Neural cell (in vitro differentiated cells): ENCODE results near the gene VAV2. TPM values are rescaled to one million over a fixed set of nuclear protein-coding genes. Genes with fewer than 3 reads are reported as not detected.

Experiments used
- H2AFZ ChIP-seq: fragments of 200-600, 300-800 bp; sonication (generic), shearing (Covaris generic); 2 replicates; pipeline ENCODE4 v1.6.0; 2014; ENCODE audit warnings: low read depth, mild to moderate bottlenecking, antibody characterized with exemption, low read length, moderate library complexity
- H3F3A ChIP-seq: fragments of 200-600 bp; shearing (Covaris generic); 2 replicates; pipeline ENCODE4 v1.6.1; 2016; ENCODE audit warnings: mild to moderate bottlenecking, moderate library complexity, mixed read lengths, antibody characterized with exemption, low read length; ENCODE audit not compliant: insufficient read depth, poor library complexity, severe bottlenecking
- H3K27ac ChIP-seq: fragments of 200-600, 300-800 bp; sonication (generic), shearing (Covaris generic); 2 replicates; pipeline ENCODE4 v1.5.1; 2014; ENCODE audit warnings: mild to moderate bottlenecking, low read length, moderate library complexity
- H3K27me3 ChIP-seq: fragments of 300-800, 200-600 bp; sonication (generic), shearing (Covaris generic); 2 replicates; pipeline ENCODE4 v1.6.0; 2014; ENCODE audit warnings: mild to moderate bottlenecking, low read depth, low read length, moderate library complexity; ENCODE audit not compliant: insufficient read depth
- H3K36me3 ChIP-seq: fragments of 300-800, 200-600 bp; sonication (generic), shearing (Covaris generic); 2 replicates; pipeline ENCODE4 v1.5.1; 2014; ENCODE audit warnings: mild to moderate bottlenecking, antibody characterized with exemption, low read length, moderate library complexity; ENCODE audit not compliant: insufficient read depth
- H3K4me2 ChIP-seq: fragments of 300-800, 200-600 bp; sonication (generic), shearing (Covaris generic); 2 replicates; pipeline ENCODE4 v1.6.0; 2014; ENCODE audit warnings: mild to moderate bottlenecking, low read length
- H3K4me3 ChIP-seq: fragments of 300-800, 200-600 bp; sonication (generic), shearing (Covaris generic); 2 replicates; pipeline ENCODE4 v1.5.1; 2014; ENCODE audit warnings: mild to moderate bottlenecking, low read length, moderate library complexity
- H3K79me2 ChIP-seq: fragments of 200-600 bp; shearing (Covaris generic); replicated peaks from 2 replicates; pipeline ENCODE4 v1.6.0; 2014; ENCODE audit warnings: mild to moderate bottlenecking, low read length, moderate library complexity; ENCODE audit not compliant: insufficient read depth
- H3K9ac ChIP-seq: fragments of 300-800, 200-600 bp; sonication (generic), shearing (Covaris generic); 2 replicates; pipeline ENCODE4 v1.6.1; 2016; ENCODE audit warnings: mild to moderate bottlenecking, low read length, mixed read lengths
- H3K9me2 ChIP-seq: fragments of 200-600 bp; shearing (Covaris generic); 2 replicates; pipeline ENCODE4 v1.6.1; 2016; ENCODE audit warnings: mild to moderate bottlenecking, low read length, mixed read lengths; ENCODE audit not compliant: insufficient read depth
- H3K9me3 ChIP-seq: fragments of 200-600, 300-800 bp; sonication (generic), shearing (Covaris generic); 2 replicates; pipeline ENCODE4 v1.6.1; 2016; ENCODE audit warnings: mild to moderate bottlenecking, mixed run types, low read length, moderate library complexity, mixed read lengths
- H4K20me1 ChIP-seq: fragments of 200-600 bp; shearing (Covaris generic); 2 replicates; pipeline ENCODE4 v1.6.1; 2016; ENCODE audit warnings: mild to moderate bottlenecking, mixed run types; ENCODE audit not compliant: insufficient read depth
- EP300 ChIP-seq: fragments of 450-650 bp; conservative IDR thresholded peaks from 2 replicates; pipeline ENCODE4 v1.6.1; 2014; ENCODE audit warnings: antibody characterized with exemption, mild to moderate bottlenecking, moderate library complexity; ENCODE audit not compliant: poor library complexity, severe bottlenecking
- EZH2 ChIP-seq: fragments of 200-600, 300-800 bp; shearing (Covaris generic), sonication (generic); IDR thresholded peaks from 2 replicates; pipeline ENCODE4 v1.6.1; 2014; ENCODE audit warnings: antibody characterized with exemption, low read length, borderline replicate concordance, mild to moderate bottlenecking; ENCODE audit not compliant: insufficient read depth, poor library complexity, severe bottlenecking
- MXI1 ChIP-seq: fragments of 450-650 bp; conservative IDR thresholded peaks from 2 replicates; pipeline ENCODE4 v1.6.1; 2014; ENCODE audit warnings: antibody characterized with exemption, mild to moderate bottlenecking; ENCODE audit not compliant: poor library complexity, severe bottlenecking
- POLR2AphosphoS5 ChIP-seq: IDR thresholded peaks from 2 replicates; pipeline ENCODE4 v1.6.1; 2012
- RAD21 ChIP-seq: fragments of 450-650 bp; conservative IDR thresholded peaks from 2 replicates; pipeline ENCODE4 v1.6.1; 2014; ENCODE audit warnings: antibody characterized with exemption, mild to moderate bottlenecking, moderate library complexity
- SMC3 ChIP-seq: fragments of 450-650 bp; conservative IDR thresholded peaks from 2 replicates; pipeline ENCODE4 v1.6.1; 2014; ENCODE audit warnings: antibody characterized with exemption, mild to moderate bottlenecking, moderate library complexity; ENCODE audit not compliant: poor library complexity
- TAF1 ChIP-seq: IDR thresholded peaks from 2 replicates; pipeline ENCODE4 v1.6.1; 2012; ENCODE audit warnings: low read depth
- polyA plus RNA-seq: library from polyadenylated mRNA; depleted of rRNA; stranded (reverse); fragments of >200 nt; gene quantifications from 2 replicates; pipeline ENCODE4 v1.2.3, GENCODE V29; 2014
- TF ChIP-seq, protein P1 (sequence below): fragments of 450-650 bp; IDR thresholded peaks from 2 replicates; pipeline ENCODE4 v1.5.1; 2014; ENCODE audit warnings: antibody characterized with exemption, mild to moderate bottlenecking, moderate library complexity; ENCODE audit not compliant: poor library complexity, severe bottlenecking
- TF ChIP-seq, protein P2 (sequence below): IDR thresholded peaks from 2 replicates; pipeline ENCODE4 v1.6.1; 2012; ENCODE audit warnings: borderline replicate concordance

The VAV2 gene
- polyA plus RNA-seq, 1 donor from 2014 or later: 35.2 TPM

DNA sequence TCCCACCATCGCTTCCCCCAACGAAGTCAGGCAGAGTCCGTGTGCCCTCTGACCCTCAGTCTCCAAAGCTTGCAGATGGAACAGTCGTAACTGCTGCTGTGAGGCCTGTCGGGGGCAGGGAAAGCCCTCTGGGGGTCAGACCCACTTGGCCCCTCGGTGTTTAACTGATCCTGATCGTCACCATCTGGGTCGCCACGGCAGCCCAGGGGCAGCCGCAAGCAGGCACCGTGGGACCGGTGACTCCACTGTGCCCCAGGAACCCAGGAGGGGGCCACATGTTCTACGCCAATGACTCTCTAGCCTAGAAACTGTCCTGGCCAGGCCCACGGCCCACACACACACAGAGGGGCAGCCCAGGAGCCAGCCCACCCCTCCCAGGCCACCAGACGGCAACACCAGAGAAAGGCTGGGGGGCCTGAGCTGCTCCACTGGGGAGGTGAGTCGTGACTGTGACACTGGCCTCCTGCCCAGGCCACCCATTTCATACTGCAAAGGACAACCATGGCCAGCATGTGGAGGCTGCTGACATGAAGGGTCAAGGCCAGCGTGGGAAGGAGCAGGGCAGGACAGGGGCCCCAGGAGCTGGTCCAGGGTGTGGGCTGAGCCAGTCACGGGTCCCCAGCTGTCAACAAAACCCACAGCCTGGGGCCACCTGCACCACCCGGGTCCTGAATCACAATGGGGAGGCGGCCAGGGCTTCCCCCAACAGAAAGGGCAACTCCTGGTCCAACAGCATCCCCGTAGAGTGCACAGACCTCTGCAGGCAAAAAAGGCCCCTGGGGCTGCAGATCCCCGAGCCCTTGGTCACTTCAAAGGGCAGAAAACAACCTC, 20.8 kb downstream of the VAV2 start:
- Histone ChIP-seq H2AFZ (no peak overlapping the region), H3K9ac (no peak overlapping the region), H3K4me3 (no peak overlapping the region), H3K27ac (no peak overlapping the region), H3K4me2 (no peak overlapping the region), H3K9me2 (no peaks in the 10 kb centered on the region), H3F3A (no peaks in the 10 kb centered on the region), H3K27me3 (no peaks in the 10 kb centered on the region), H3K79me2 (peaks cover 44% of the 10 kb centered on the region), H4K20me1 (no peaks in the 10 kb centered on the region), H3K36me3 (no peaks in the 10 kb centered on the region), H3K9me3 (no peaks in the 10 kb centered on the region)
- TF ChIP-seq EP300 (no peak), MXI1 (no peak), TAF1 (no peak), SMC3 (no peak), POLR2AphosphoS5 (no peak), EZH2 (no peak), RAD21 (no peak)
- TF ChIP-seq, protein P1, sequence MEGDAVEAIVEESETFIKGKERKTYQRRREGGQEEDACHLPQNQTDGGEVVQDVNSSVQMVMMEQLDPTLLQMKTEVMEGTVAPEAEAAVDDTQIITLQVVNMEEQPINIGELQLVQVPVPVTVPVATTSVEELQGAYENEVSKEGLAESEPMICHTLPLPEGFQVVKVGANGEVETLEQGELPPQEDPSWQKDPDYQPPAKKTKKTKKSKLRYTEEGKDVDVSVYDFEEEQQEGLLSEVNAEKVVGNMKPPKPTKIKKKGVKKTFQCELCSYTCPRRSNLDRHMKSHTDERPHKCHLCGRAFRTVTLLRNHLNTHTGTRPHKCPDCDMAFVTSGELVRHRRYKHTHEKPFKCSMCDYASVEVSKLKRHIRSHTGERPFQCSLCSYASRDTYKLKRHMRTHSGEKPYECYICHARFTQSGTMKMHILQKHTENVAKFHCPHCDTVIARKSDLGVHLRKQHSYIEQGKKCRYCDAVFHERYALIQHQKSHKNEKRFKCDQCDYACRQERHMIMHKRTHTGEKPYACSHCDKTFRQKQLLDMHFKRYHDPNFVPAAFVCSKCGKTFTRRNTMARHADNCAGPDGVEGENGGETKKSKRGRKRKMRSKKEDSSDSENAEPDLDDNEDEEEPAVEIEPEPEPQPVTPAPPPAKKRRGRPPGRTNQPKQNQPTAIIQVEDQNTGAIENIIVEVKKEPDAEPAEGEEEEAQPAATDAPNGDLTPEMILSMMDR: no peak
- TF ChIP-seq, protein P2, sequence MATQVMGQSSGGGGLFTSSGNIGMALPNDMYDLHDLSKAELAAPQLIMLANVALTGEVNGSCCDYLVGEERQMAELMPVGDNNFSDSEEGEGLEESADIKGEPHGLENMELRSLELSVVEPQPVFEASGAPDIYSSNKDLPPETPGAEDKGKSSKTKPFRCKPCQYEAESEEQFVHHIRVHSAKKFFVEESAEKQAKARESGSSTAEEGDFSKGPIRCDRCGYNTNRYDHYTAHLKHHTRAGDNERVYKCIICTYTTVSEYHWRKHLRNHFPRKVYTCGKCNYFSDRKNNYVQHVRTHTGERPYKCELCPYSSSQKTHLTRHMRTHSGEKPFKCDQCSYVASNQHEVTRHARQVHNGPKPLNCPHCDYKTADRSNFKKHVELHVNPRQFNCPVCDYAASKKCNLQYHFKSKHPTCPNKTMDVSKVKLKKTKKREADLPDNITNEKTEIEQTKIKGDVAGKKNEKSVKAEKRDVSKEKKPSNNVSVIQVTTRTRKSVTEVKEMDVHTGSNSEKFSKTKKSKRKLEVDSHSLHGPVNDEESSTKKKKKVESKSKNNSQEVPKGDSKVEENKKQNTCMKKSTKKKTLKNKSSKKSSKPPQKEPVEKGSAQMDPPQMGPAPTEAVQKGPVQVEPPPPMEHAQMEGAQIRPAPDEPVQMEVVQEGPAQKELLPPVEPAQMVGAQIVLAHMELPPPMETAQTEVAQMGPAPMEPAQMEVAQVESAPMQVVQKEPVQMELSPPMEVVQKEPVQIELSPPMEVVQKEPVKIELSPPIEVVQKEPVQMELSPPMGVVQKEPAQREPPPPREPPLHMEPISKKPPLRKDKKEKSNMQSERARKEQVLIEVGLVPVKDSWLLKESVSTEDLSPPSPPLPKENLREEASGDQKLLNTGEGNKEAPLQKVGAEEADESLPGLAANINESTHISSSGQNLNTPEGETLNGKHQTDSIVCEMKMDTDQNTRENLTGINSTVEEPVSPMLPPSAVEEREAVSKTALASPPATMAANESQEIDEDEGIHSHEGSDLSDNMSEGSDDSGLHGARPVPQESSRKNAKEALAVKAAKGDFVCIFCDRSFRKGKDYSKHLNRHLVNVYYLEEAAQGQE: no peak

DNA sequence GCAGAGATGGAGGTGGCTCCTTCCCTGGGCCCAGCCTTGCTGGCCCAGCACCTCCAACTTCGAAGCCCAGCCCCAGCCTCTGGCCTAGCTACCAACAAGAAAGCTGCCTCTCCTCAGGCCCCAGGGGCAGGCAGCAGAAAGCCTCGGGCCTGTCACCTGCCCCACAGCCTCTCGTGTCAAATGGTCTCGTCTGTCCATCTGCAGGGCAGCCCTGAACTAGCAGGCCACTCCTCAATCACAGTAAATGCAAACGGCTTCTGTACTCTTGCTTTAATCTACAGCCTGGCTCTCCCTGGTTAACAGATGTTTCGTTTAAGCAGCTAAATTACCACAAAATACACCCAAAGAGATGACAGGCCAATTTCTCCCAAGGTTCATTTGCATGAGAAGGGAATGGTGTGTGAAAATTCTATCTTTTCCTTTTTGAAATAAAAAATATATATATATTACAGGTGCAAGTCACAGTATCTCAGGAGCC, 21.5 kb downstream of the VAV2 start:
- Histone ChIP-seq H3K27me3 (no peaks in the 10 kb centered on the region), H3K4me2 (no peak overlapping the region), H2AFZ (no peak overlapping the region), H3K4me3 (no peak overlapping the region), H3K9me2 (no peaks in the 10 kb centered on the region), H3K36me3 (no peaks in the 10 kb centered on the region), H4K20me1 (no peaks in the 10 kb centered on the region), H3K9ac (peak overlapping the region; percentile 9), H3K79me2 (peaks cover 44% of the 10 kb centered on the region), H3F3A (no peaks in the 10 kb centered on the region), H3K27ac (no peak overlapping the region), H3K9me3 (no peaks in the 10 kb centered on the region)
- TF ChIP-seq, protein P1: no peak
- no peak for TF ChIP-seq POLR2AphosphoS5
- no peak for TF ChIP-seq MXI1
- no peak for TF ChIP-seq EZH2
- no peak for TF ChIP-seq RAD21
- TF ChIP-seq TAF1: no peak
- TF ChIP-seq, protein P2: no peak
- TF ChIP-seq SMC3: no peak
- no peak for TF ChIP-seq EP300
